Smooth muscle cell (in vitro differentiated cells): ENCODE data around the gene MATK. TPM values are rescaled to one million over a fixed set of nuclear protein-coding genes. Genes with fewer than 3 reads are reported as not detected.

Source experiments
- DNase-seq: peaks from one replicate; lab custom pipeline; 2025; ENCODE audit not compliant: unreplicated experiment; lab: John Stamatoyannopoulos, UW
- H2AFZ ChIP-seq: fragments of 200-600 bp; sonication (generic); 2 replicates; pipeline ENCODE4 v1.6.0; 2016; ENCODE audit warnings: antibody characterized with exemption, low read depth, mild to moderate bottlenecking
- H3F3A ChIP-seq: fragments of 200-600 bp; sonication (generic); 2 replicates; pipeline ENCODE4 v1.6.0; 2017; ENCODE audit warnings: antibody characterized with exemption, low read depth
- H3K27ac ChIP-seq: fragments of 200-600 bp; sonication (generic); 2 replicates; pipeline ENCODE4 v1.5.1; 2016; ENCODE audit warnings: low read depth, mild to moderate bottlenecking
- H3K27me3 ChIP-seq: fragments of 200-600 bp; sonication (generic); 2 replicates; pipeline ENCODE4 v1.6.1; 2016; ENCODE audit warnings: low read depth, mild to moderate bottlenecking
- H3K36me3 ChIP-seq: fragments of 200-600 bp; sonication (generic); 2 replicates; pipeline ENCODE4 v1.5.1; 2016; ENCODE audit warnings: low read depth
- H3K4me1 ChIP-seq: fragments of 200-600 bp; sonication (generic); 2 replicates; pipeline ENCODE4 v1.5.1; 2016; ENCODE audit warnings: low read depth
- H3K4me2 ChIP-seq: fragments of 200-600 bp; sonication (generic); 2 replicates; pipeline ENCODE4 v1.6.0; 2016; ENCODE audit warnings: mild to moderate bottlenecking
- H3K4me3 ChIP-seq: fragments of 200-600 bp; sonication (generic); 2 replicates; pipeline ENCODE4 v1.5.1; 2016; ENCODE audit warnings: mild to moderate bottlenecking
- H3K79me2 ChIP-seq: fragments of 200-600 bp; sonication (generic); 2 replicates; pipeline ENCODE4 v1.6.0; 2016; ENCODE audit warnings: low read depth, mild to moderate bottlenecking
- H3K9ac ChIP-seq: fragments of 200-600 bp; sonication (generic); 2 replicates; pipeline ENCODE4 v1.6.0; 2016; ENCODE audit warnings: low read depth
- H3K9me3 ChIP-seq: fragments of 200-600 bp; sonication (generic); replicated peaks from 2 replicates; pipeline ENCODE4 v1.5.1; 2016; ENCODE audit warnings: low read depth
- H4K20me1 ChIP-seq: fragments of 200-600 bp; sonication (generic); 2 replicates; pipeline ENCODE4 v1.6.0; 2016; ENCODE audit warnings: low read depth
- WGBS: methylation state at CpG from one replicate; pipeline ENCODE4 v1.1.7; 2016; ENCODE audit warnings: low lambda C conversion rate; 5-methylcytosine and 5-hydroxymethylcytosine counted together
- polyA plus RNA-seq: library from polyadenylated mRNA; unstranded; fragments of >200 nt; fragmentation: Nextera tagmentation; extraction: Ambion mirVana; gene quantifications from 2 replicates; pipeline ENCODE4 v1.2.1, GENCODE V29; 2016
- total RNA-seq: library from RNA; depleted of rRNA; stranded (reverse); fragments of >200 nt; gene quantifications from 2 replicates; pipeline ENCODE4 v1.2.3, GENCODE V29; 2014
- TF ChIP-seq, protein P1 (sequence below): fragments of 200-600 bp; sonication (generic); IDR thresholded peaks from 2 replicates; pipeline ENCODE4 v1.5.1; 2017; ENCODE audit warnings: borderline replicate concordance, mild to moderate bottlenecking, antibody characterized with exemption; ENCODE audit not compliant: insufficient read depth, poor library complexity, severe bottlenecking

Gene MATK
- total and polyA plus RNA-seq, 2 experiments from 2014 or later, result not detected

- Histone ChIP-seq H3K27ac (no peak overlapping the region), H3K79me2 (no peaks in the 10 kb centered on the region), H3K9ac (no peak overlapping the region), H2AFZ (no peak overlapping the region), H3K4me1 (no peaks in the 10 kb centered on the region), H4K20me1 (no peaks in the 10 kb centered on the region), H3K36me3 (no peaks in the 10 kb centered on the region), H3K9me3 (no peaks in the 10 kb centered on the region), H3K4me3 (no peak overlapping the region), H3F3A (no peaks in the 10 kb centered on the region), H3K4me2 (no peak overlapping the region), H3K27me3 (no peaks in the 10 kb centered on the region)
- TF ChIP-seq, protein P1, sequence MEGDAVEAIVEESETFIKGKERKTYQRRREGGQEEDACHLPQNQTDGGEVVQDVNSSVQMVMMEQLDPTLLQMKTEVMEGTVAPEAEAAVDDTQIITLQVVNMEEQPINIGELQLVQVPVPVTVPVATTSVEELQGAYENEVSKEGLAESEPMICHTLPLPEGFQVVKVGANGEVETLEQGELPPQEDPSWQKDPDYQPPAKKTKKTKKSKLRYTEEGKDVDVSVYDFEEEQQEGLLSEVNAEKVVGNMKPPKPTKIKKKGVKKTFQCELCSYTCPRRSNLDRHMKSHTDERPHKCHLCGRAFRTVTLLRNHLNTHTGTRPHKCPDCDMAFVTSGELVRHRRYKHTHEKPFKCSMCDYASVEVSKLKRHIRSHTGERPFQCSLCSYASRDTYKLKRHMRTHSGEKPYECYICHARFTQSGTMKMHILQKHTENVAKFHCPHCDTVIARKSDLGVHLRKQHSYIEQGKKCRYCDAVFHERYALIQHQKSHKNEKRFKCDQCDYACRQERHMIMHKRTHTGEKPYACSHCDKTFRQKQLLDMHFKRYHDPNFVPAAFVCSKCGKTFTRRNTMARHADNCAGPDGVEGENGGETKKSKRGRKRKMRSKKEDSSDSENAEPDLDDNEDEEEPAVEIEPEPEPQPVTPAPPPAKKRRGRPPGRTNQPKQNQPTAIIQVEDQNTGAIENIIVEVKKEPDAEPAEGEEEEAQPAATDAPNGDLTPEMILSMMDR, result no peak
- DNase-seq, result no peak
- 89% methylated on average over 5 of the region's 5 CpGs for WGBS
Observed at GRCh38 chr19:3775831-3776230, 10.3 kb downstream of the MATK start.

DNA sequence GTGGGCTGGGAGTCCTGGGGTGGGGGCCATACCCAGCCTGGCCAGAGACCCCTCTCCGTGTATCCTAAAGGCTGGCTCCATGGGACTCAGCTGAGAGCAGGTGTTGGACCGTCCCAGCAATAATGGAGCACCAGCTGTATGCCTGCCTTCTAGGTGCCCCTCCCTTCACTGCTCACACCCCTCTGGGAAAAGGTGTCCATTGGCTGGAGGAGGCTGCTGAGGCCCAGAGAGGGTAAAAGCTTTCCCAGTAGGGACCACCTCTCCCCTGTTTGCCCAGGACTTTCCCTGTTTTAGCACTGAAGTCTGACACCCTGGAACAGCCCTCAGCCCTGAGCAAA, 10.8 kb downstream of the MATK start:
- no peaks in the 10 kb centered on the region for H4K20me1 ChIP-seq
- no peaks in the 10 kb centered on the region for H3K79me2 ChIP-seq
- H3K9ac ChIP-seq, result no peak overlapping the region
- H3F3A ChIP-seq, result no peaks in the 10 kb centered on the region
- TF ChIP-seq, protein P1, result no peak
- H3K36me3 ChIP-seq, result no peaks in the 10 kb centered on the region
- 85% methylated on average over 2 of the region's 2 CpGs for WGBS
- no peak overlapping the region for H3K4me3 ChIP-seq
- H3K4me1 ChIP-seq, result no peaks in the 10 kb centered on the region
- H2AFZ ChIP-seq, result no peak overlapping the region
- H3K27me3 ChIP-seq, result no peaks in the 10 kb centered on the region
- no peak overlapping the region for H3K27ac ChIP-seq
- H3K4me2 ChIP-seq, result no peak overlapping the region
- no peaks in the 10 kb centered on the region for H3K9me3 ChIP-seq
- no peak for DNase-seq

DNA sequence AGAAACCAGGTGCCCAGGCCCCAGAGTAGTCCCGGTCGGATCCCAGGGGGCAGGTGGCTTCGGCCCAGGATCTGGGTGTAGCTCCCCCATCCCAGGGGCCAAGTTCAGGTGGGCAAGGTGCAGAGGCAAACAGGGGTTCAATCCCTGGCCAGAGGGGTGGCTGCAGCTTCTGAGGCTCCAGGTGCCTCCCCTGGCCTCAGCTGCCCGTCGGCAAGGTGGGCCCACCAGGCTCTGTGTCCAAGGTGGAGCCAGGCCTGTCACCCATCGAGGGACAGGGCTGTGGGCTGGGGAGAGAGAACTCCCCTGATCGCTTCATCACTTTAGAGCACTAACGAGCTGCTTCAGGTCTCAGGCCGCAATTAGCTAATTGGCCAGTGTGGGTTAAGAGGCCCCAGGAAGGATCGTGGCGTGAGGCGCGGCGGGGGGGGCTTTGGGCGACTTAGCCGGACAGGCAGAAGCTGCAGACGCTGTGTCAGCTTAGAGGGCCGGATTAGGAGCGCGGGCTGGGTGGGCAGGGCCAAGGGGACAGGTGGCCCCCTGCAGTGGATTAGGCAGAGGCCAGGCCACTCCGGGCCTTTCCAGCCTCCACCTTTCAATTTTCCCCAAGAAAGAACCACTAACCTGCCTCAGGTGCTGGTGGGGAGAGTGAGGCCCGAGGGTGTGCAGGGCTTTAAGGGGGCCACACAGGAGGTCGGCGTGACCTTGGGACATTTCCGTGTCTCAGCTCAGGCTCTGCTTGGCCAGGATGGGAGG, 11.4 kb downstream of the MATK start:
- Histone ChIP-seq H3F3A (no peaks in the 10 kb centered on the region), H3K79me2 (no peaks in the 10 kb centered on the region), H3K27ac (no peak overlapping the region), H3K4me3 (no peak overlapping the region), H3K27me3 (no peaks in the 10 kb centered on the region), H4K20me1 (no peaks in the 10 kb centered on the region), H3K9me3 (no peaks in the 10 kb centered on the region), H3K4me1 (no peaks in the 10 kb centered on the region), H2AFZ (no peak overlapping the region), H3K4me2 (no peak overlapping the region), H3K36me3 (no peaks in the 10 kb centered on the region), H3K9ac (no peak overlapping the region)
- TF ChIP-seq, protein P1, result no peak
- no peak for DNase-seq
- WGBS, result 77% methylated on average over 25 of the region's 25 CpGs
